Body of pancreas (tissue), 4 donors: Measurements from ENCODE around the gene LGR6.

ENCODE experiments used
- POLR2A ChIP-seq, 3 donors: fragments of 450-650 bp; IDR thresholded peaks; one replicate each; pipeline ENCODE4 v1.6.1; 2016; ENCODE audit warnings: antibody characterized with exemption in 3 of 3, mild to moderate bottlenecking in 2 of 3
- TF ChIP-seq, protein P1 (sequence below), 7 experiments: fragments of 450-650 bp in 4 of 7; fragments of 200-600 bp in 3 of 7; sonication (generic) in 3 of 7; IDR thresholded peaks; one replicate each; pipeline ENCODE4 v1.5.1; 2016 to 2019; ENCODE audit warnings: antibody characterized with exemption in 7 of 7

DNA sequence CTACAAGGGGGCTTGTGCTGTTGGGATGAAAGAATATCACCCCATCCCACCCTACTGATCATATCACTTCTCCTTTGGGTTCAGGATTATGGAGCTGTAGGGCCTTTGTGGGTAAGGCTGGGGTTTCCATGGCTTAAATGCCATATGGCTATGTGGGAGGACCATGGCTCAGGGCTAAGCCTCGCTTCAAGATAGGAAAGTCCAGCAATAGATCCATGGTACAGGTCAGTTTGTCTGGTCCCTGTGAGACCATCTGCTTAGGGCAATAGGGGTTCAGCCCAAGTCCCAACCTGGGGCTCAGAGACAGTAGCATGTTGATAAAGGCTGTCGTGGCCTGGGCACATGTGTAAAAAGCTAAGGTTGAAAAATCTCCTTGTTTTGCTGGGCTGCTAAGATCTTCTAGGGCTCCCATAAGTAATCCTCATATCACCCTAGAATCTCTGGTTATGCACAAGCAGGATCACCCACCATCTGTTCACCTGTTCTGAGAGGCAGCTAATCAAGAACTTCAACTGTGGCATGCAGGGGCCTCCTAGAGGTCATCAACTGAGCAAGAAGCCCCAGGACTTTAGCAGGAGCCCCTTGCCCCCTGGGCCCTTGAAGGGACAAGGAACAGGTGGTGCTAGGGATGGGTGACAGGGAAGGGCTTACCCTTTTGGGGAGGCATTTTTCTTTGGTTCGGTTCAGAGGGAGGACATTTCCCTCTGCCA, 81.6 kb downstream of the LGR6 start:
- TF ChIP-seq POLR2A (IDR thresholded peaks at IDR 0.05) = no peak
- TF ChIP-seq, protein P1, sequence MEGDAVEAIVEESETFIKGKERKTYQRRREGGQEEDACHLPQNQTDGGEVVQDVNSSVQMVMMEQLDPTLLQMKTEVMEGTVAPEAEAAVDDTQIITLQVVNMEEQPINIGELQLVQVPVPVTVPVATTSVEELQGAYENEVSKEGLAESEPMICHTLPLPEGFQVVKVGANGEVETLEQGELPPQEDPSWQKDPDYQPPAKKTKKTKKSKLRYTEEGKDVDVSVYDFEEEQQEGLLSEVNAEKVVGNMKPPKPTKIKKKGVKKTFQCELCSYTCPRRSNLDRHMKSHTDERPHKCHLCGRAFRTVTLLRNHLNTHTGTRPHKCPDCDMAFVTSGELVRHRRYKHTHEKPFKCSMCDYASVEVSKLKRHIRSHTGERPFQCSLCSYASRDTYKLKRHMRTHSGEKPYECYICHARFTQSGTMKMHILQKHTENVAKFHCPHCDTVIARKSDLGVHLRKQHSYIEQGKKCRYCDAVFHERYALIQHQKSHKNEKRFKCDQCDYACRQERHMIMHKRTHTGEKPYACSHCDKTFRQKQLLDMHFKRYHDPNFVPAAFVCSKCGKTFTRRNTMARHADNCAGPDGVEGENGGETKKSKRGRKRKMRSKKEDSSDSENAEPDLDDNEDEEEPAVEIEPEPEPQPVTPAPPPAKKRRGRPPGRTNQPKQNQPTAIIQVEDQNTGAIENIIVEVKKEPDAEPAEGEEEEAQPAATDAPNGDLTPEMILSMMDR (IDR thresholded peaks at IDR 0.05) = no peak
